DOHH2 (cell line): ENCODE measurements around the gene TTLL8.

Source experiments
- H3F3A ChIP-seq: fragments of 200-600 bp; sonication (generic), shearing (Covaris generic); 2 replicates; pipeline ENCODE4 v1.6.0; 2016; ENCODE audit warnings: antibody characterized with exemption, mild to moderate bottlenecking; ENCODE audit not compliant: control insufficient read depth, insufficient read depth
- H3K27ac ChIP-seq: fragments of 200-600 bp; sonication (generic); 2 replicates; pipeline ENCODE4 v1.5.1; 2014; ENCODE audit warnings: low read depth, mild to moderate bottlenecking, low read length, moderate library complexity
- H3K27me3 ChIP-seq: fragments of 200-600 bp; sonication (generic); 2 replicates; pipeline ENCODE4 v1.6.1; 2014; ENCODE audit warnings: mild to moderate bottlenecking, low read length, mixed read lengths; ENCODE audit not compliant: control insufficient read depth
- H3K36me3 ChIP-seq: fragments of 200-600 bp; sonication (generic); 2 replicates; pipeline ENCODE4 v1.6.1; 2014; ENCODE audit warnings: mild to moderate bottlenecking, low read length, moderate library complexity, mixed read lengths; ENCODE audit not compliant: control insufficient read depth
- H3K4me1 ChIP-seq: fragments of 200-600 bp; sonication (generic); 2 replicates; pipeline ENCODE4 v1.6.1; 2014; ENCODE audit warnings: mild to moderate bottlenecking, low read length, mixed read lengths; ENCODE audit not compliant: control insufficient read depth
- H3K4me2 ChIP-seq: fragments of 200-600 bp; sonication (generic); 2 replicates; pipeline ENCODE4 v1.6.0; 2014; ENCODE audit warnings: mild to moderate bottlenecking, low read length, moderate library complexity
- H3K4me3 ChIP-seq: fragments of 200-600 bp; sonication (generic); 2 replicates; pipeline ENCODE4 v1.5.1; 2014; ENCODE audit warnings: mild to moderate bottlenecking, low read length, mixed read lengths
- H3K79me2 ChIP-seq: fragments of 200-600 bp; sonication (generic); 2 replicates; pipeline ENCODE4 v1.6.1; 2014; ENCODE audit warnings: mild to moderate bottlenecking, low read length, mixed read lengths; ENCODE audit not compliant: control insufficient read depth
- H3K9me2 ChIP-seq: fragments of 200-600 bp; sonication (generic); replicated peaks from 2 replicates; pipeline ENCODE4 v1.6.1; 2014; ENCODE audit warnings: mild to moderate bottlenecking, low read length, mixed read lengths; ENCODE audit not compliant: control insufficient read depth
- H3K9me3 ChIP-seq: fragments of 200-600 bp; sonication (generic); 2 replicates; pipeline ENCODE4 v1.6.1; 2014; ENCODE audit warnings: antibody characterized with exemption, low read length, mixed read lengths; ENCODE audit not compliant: control insufficient read depth, insufficient read depth
- H4K20me1 ChIP-seq: fragments of 200-600 bp; sonication (generic); 2 replicates; pipeline ENCODE4 v1.6.0; 2014; ENCODE audit warnings: low read depth, mild to moderate bottlenecking, antibody characterized with exemption, low read length, moderate library complexity; ENCODE audit not compliant: control insufficient read depth, insufficient read depth
- EZH2phosphoT487 ChIP-seq: fragments of 200-600 bp; sonication (generic); IDR thresholded peaks from 2 replicates; pipeline ENCODE4 v1.6.1; 2017; ENCODE audit warnings: borderline replicate concordance, mild to moderate bottlenecking, antibody characterized with exemption, low read length, moderate library complexity, mixed read lengths
- TF ChIP-seq, protein P1 (sequence below): fragments of 200-600 bp; sonication (generic); IDR thresholded peaks from one replicate; pipeline ENCODE4 v1.5.1; 2014; ENCODE audit warnings: antibody characterized with exemption, mild to moderate bottlenecking, low read depth, low read length; ENCODE audit not compliant: poor library complexity, severe bottlenecking

TTLL8 gene

DNA sequence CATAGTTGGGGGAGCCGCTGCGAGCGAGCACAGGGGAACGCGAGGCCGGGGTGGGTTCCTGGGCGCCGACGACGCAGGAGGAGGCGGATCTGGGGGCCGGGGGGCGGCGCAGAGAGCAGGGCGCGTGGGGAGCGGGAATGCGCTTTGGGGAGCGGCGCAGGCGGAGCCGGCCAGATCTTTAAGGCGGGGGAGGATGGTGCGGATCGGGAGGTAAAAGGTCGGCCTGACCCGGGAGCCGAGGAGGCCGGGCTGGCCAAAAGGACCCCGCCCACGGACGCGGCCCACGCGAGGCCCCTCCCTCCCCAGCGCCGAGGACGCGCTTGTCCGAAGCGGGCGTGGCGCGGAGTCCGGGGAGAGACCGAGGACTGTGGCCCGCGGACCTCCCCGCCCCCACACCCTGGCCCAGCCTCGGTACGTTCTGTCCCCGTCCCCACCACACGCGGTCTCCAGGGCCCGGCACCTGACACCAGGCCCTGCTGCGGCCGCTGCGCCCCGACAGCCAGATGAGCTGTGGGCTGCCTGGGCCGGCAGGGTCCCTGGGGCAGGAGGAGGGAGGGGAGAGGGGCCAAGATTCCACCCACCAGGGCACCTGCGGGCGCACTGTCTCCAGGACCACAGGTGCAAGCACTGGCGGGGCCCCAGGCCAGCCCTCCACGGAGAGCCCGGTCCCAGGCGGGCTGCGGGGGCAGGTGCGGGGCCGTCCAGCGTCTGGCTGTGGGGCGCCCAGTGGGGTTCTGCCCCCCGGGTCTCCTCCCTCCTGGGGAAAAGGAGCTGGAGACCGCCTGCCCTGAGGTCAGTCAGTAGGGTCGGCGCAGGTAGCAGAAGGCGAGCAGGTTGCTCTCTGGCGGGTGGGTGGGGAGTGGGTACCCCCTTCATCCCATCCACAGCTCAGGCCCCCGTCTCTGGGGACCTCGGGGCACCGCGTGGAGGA lies 86.6 kb downstream of the TTLL8 start:
- Histone ChIP-seq H3K27me3 (no peaks in the 10 kb centered on the region; the same call in 1 of the 2 replicates), H3K27ac (peak overlapping the region; percentile 42), H3K36me3 (no peaks in the 10 kb centered on the region), H3F3A (peaks cover 18% of the 10 kb centered on the region), H3K4me2 (peak overlapping the region; percentile 83), H3K9me2 (no peaks in the 10 kb centered on the region), H3K4me3 (peak overlapping the region; percentile 63), H3K4me1 (peaks cover 58% of the 10 kb centered on the region), H3K79me2 (no peaks in the 10 kb centered on the region), H3K9me3 (peaks cover 6% of the 10 kb centered on the region; the same call in 1 of the 2 replicates), H4K20me1 (no peaks in the 10 kb centered on the region)
- TF ChIP-seq, protein P1, sequence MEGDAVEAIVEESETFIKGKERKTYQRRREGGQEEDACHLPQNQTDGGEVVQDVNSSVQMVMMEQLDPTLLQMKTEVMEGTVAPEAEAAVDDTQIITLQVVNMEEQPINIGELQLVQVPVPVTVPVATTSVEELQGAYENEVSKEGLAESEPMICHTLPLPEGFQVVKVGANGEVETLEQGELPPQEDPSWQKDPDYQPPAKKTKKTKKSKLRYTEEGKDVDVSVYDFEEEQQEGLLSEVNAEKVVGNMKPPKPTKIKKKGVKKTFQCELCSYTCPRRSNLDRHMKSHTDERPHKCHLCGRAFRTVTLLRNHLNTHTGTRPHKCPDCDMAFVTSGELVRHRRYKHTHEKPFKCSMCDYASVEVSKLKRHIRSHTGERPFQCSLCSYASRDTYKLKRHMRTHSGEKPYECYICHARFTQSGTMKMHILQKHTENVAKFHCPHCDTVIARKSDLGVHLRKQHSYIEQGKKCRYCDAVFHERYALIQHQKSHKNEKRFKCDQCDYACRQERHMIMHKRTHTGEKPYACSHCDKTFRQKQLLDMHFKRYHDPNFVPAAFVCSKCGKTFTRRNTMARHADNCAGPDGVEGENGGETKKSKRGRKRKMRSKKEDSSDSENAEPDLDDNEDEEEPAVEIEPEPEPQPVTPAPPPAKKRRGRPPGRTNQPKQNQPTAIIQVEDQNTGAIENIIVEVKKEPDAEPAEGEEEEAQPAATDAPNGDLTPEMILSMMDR, result no peak
- TF ChIP-seq EZH2phosphoT487, result no peak

DNA sequence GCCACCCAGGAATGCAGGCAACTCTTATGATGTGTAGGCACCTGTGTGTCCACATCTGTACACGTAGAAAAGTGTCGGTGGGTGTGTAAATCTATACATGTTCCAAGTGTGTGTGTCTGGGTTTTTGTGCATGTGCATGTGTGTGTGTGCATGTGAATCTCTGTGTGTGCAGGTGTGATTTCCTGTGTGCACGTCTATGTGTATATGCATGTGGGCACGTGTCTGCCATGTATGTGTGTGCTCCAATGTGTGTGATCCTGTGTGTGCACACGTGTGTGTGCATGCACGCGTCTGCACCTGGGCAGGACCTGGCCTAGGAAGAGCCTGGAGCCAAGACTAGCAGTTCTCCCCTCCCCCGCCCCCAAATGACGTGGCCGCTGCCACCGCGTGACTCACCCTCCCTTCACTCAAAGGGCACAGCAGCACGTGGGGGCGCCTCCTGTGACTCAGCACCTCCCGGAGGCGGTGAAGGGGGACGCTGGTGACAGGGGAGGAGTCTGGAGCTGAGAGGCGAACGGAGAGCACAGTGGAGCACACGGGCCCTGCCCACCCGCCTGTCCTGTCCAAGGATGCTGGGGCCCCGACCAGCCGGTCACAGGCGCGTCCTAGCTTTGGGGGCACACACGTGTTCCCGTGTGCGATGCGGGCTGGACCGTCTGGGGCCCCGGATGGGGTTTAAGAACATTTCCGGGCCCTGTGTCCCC lies 87.4 kb downstream of the TTLL8 start:
- Histone ChIP-seq H3F3A (peaks cover 16% of the 10 kb centered on the region), H3K27ac (peak overlapping the region; percentile 42)

DNA sequence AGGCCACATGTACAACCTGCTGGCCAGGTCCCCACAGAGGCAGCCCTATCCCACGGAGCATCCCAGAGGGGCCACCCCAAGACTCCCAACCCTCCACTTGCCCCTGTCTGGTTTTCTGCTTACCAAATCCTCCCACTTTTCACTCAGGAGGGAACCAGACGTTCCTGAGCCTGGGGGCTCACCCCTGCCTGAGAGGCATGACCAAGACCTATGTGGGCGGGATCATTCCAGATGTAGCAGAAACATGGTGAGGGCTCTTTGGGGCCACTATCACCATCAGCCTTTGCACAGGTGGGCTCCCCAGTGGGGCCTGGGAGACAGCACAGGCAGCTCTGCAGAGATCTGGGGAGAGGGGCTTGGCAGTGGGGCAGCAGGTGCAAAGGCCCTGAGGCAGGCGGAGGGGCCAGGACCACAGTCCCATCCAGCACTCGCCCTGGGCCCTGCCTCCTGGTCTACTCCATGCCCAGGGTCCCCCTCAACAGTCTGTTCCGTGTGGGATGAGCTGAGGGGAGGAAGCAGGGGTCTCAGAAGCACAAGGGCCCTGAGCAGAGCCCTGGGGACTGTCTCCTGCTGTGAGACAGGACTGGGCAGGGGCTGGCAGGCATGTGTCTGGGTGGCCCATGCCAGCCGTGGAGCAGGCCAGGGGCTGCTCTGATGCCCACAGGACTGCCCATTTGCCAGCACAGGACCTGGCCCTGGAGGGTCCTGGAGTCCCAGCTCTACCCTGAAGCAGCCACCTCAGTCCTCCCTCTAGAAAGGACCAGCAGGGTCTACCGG lies 88.2 kb downstream of the TTLL8 start:
- Histone ChIP-seq H3K9me3 (peaks cover 6% of the 10 kb centered on the region; the same call in 1 of the 2 replicates), H3K27me3 (no peaks in the 10 kb centered on the region; the same call in 1 of the 2 replicates), H3K9me2 (no peaks in the 10 kb centered on the region), H3K36me3 (no peaks in the 10 kb centered on the region; the same call in 1 of the 2 replicates), H3K4me2 (peak overlapping the region; percentile 83), H3K27ac (peak overlapping the region; percentile 42), H3K4me1 (peaks cover 58% of the 10 kb centered on the region), H3K79me2 (no peaks in the 10 kb centered on the region), H3F3A (peaks cover 18% of the 10 kb centered on the region), H4K20me1 (no peaks in the 10 kb centered on the region; the same call in 1 of the 2 replicates), H3K4me3 (peak overlapping the region; percentile 63; the same call in 1 of the 2 replicates)
- TF ChIP-seq, protein P1, result no peak
- TF ChIP-seq EZH2phosphoT487, result no peak

More for the DNA sequence above, 87.4 kb downstream of the TTLL8 start:
- peaks cover 6% of the 10 kb centered on the region; the same call in 1 of the 2 replicates for H3K9me3 ChIP-seq
- no peaks in the 10 kb centered on the region; the same call in 1 of the 2 replicates for H4K20me1 ChIP-seq
- peak overlapping the region; percentile 83 for H3K4me2 ChIP-seq
- no peaks in the 10 kb centered on the region; the same call in 1 of the 2 replicates for H3K27me3 ChIP-seq
- H3K9me2 ChIP-seq, result no peaks in the 10 kb centered on the region
- no peaks in the 10 kb centered on the region for H3K79me2 ChIP-seq
- H3K36me3 ChIP-seq, result no peaks in the 10 kb centered on the region
- peaks cover 58% of the 10 kb centered on the region for H3K4me1 ChIP-seq
- H3K4me3 ChIP-seq, result peak overlapping the region; percentile 63
- no peak for TF ChIP-seq EZH2phosphoT487
- TF ChIP-seq, protein P1, result no peak
